Left kidney (tissue), 2 donors: ENCODE results near the gene CD70. TPM values are rescaled to one million over a fixed set of nuclear protein-coding genes. Genes with fewer than 3 reads are reported as not detected.
"Not testable (repeated sequence)": the region's sequence is repeated elsewhere in the genome, so short reads cannot be mapped to it uniquely, and the experiment has no call there.

ENCODE experiments used
- DNase-seq: peaks from one replicate; pipeline ENCODE4 v3.0.0-alpha.2; 2013
- polyA plus RNA-seq: library from polyadenylated mRNA; unstranded; fragments of 120-200 nt; gene quantifications from one replicate; pipeline ENCODE4 v1.2.1, GENCODE V29; 2013; ENCODE audit not compliant: insufficient read length

Gene CD70
- polyA plus RNA-seq, 1 donor = not detected

GRCh38 chr19:6570764-6571163 is 20.2 kb downstream of the CD70 start:
- DNase-seq = no peak

DNA sequence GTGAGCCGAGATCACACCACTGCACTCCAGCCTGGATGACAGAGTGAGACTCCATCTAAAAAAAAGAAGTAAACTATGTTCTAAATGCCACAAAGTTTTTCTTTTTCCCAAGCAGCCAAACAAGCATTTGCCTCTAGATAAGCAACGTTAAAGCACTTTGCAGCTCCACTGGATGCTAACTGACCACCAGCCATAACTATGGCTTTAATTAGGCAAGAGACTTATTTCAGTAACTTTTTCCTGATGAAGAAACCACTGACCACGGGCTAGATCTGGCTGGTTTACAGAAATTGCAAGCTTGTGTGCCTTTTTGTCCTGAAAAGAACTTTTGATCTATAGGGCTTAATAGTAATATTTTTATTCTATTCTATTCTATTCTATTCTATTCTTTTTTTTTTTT is 22.1 kb downstream of the CD70 start:
- DNase-seq = no peak

DNA sequence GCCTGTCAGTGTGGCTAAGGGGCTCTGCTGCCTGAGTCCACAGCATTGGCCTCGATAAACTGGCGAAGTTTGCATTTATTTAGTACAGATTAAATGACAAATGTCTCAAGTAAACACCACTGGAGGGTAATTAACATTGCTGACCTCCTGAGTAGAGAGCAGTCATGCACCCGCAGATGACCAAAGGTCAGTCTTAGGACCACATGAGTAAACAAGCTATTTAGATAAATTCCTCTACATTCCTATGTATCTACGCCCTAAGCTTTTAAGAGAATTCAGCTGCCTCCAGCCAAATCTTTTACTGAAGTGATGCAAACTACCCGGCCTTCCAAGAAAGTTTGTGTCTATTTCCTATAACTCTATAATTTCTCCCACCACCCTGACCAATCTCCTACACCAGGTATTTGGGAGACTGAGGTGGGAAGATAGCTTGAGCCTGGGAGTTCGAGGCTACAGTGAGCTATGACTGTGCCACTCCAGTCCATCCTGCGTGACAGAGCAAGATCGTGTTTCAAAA is 22.9 kb downstream of the CD70 start:
- no peak for DNase-seq

DNA sequence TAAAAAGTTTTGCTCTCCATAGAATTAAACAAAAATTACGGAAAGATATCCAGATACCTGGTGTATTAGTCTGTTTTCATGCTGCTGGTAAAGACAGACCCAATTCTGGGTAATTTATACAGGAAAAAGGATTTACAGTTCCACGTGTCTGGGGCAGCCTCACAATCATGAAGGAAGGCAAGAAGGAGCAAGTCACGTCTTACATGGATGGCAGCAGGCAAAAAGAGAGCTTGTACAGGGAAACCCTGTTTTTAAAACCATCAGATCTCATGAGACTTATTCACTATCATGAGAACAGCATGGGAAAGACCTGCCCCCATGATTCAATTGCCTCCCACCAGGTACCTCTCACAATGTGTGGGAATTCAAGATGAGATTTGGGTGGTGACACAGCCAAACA is 24.2 kb downstream of the CD70 start:
- DNase-seq = not testable (repeated sequence)

GRCh38 chr19:6564393-6564792 is 26.6 kb downstream of the CD70 start:
- DNase-seq = no peak

- not testable (repeated sequence) for DNase-seq
Measured at GRCh38 chr19:6562437-6562836, 28.5 kb downstream of the CD70 start.

- no peak for DNase-seq
Measured at GRCh38 chr19:6556480-6557195, 34.3 kb downstream of the CD70 start.

- no peak for DNase-seq
Measured at GRCh38 chr19:6556043-6556449, 34.9 kb downstream of the CD70 start.

GRCh38 chr19:6551607-6552450 is 39.1 kb downstream of the CD70 start:
- DNase-seq = no peak

- DNase-seq = no peak
Measured at GRCh38 chr19:6551091-6551490, 39.9 kb downstream of the CD70 start.

DNA sequence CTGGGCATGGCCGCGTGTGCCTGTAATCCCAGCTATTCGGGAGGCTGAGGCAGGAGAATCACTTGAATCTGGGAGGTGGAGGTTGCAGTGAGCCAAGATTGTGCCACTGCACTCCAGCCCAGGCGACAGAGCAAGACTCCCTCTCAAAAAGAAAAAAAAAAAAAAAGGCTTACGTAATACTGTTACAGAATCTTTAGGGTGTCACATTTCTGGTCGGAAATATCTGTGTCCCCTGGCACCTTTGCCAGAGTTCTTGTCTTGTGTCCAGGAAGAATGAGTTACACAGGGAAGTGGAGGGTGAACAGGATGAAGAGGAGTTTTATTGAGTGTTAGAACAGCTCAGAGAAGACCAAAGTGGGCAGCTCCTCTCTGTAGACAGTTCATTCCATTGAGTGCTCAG is 40.3 kb downstream of the CD70 start:
- not testable (repeated sequence) for DNase-seq

GRCh38 chr19:6543866-6544347 is 47.0 kb downstream of the CD70 start:
- no peak for DNase-seq

- no peak for DNase-seq
Measured at GRCh38 chr19:6540918-6541689, 49.8 kb downstream of the CD70 start.

DNA sequence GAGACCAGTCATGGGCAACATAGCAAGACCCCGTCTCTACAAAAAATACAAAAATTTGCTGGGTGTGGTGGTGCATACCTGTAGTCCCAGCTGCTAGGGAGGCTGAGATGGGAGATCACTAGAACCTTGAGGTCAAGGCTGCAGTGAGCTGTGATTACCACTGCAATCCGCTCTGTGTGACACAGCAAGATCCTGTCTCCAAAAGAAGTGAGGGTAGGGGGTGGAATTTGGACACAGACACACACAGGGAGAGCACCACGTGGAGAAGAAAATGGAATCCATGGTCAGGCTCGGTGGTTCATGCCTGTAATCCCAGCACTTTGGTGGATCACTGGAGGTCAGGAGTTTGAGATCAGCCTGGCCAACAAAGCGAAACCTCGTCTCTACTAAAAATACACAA is 51.4 kb downstream of the CD70 start:
- DNase-seq = no peak

Other genes with a start within 250 kb of the CD70 start
- gene CLPP, start 229.6 kb downstream of the CD70 start, polyA plus RNA-seq = 47.5 TPM
- gene ALKBH7, start 218.4 kb downstream of the CD70 start, polyA plus RNA-seq = 35.1 TPM
- gene PSPN, start 215.2 kb downstream of the CD70 start, polyA plus RNA-seq = 2.4 TPM
- 69.9 TPM for gene GTF2F1, start 198.0 kb downstream of the CD70 start, polyA plus RNA-seq
- 280 TPM for gene KHSRP, start 166.3 kb downstream of the CD70 start, polyA plus RNA-seq
- gene SLC25A41, start 157.4 kb downstream of the CD70 start, polyA plus RNA-seq = 1.0 TPM
- 70.8 TPM for gene SLC25A23, start 131.4 kb downstream of the CD70 start, polyA plus RNA-seq
- gene CRB3, start 126.9 kb downstream of the CD70 start, polyA plus RNA-seq = 21.8 TPM
- 36.7 TPM for gene DENND1C, start 109.4 kb downstream of the CD70 start, polyA plus RNA-seq
- gene TUBB4A, start 88.8 kb downstream of the CD70 start, polyA plus RNA-seq = 27.6 TPM
- 0.20 TPM for gene TNFSF9, start 60.1 kb downstream of the CD70 start, polyA plus RNA-seq
- gene TNFSF14, start 79.0 kb upstream of the CD70 start, polyA plus RNA-seq = 0.07 TPM
- 19.4 TPM for gene C3, start 129.5 kb upstream of the CD70 start, polyA plus RNA-seq
- 62.3 TPM for gene GPR108, start 146.4 kb upstream of the CD70 start, polyA plus RNA-seq
- gene TRIP10, start 148.5 kb upstream of the CD70 start, polyA plus RNA-seq = 48.7 TPM
- 6.2 TPM for gene SH2D3A, start 176.3 kb upstream of the CD70 start, polyA plus RNA-seq
- 1.5 TPM for gene VAV1, start 181.6 kb upstream of the CD70 start, polyA plus RNA-seq